ENCODE results near the gene BRCA1. TPM values are rescaled to one million over a fixed set of nuclear protein-coding genes. Genes with fewer than 3 reads are reported as not detected.

The BRCA1 gene
- total and polyA plus RNA-seq, 2 donors (not counting 1 experiment from before 2014, with no cell fraction given) = 2.4 to 7.2 TPM

DNA sequence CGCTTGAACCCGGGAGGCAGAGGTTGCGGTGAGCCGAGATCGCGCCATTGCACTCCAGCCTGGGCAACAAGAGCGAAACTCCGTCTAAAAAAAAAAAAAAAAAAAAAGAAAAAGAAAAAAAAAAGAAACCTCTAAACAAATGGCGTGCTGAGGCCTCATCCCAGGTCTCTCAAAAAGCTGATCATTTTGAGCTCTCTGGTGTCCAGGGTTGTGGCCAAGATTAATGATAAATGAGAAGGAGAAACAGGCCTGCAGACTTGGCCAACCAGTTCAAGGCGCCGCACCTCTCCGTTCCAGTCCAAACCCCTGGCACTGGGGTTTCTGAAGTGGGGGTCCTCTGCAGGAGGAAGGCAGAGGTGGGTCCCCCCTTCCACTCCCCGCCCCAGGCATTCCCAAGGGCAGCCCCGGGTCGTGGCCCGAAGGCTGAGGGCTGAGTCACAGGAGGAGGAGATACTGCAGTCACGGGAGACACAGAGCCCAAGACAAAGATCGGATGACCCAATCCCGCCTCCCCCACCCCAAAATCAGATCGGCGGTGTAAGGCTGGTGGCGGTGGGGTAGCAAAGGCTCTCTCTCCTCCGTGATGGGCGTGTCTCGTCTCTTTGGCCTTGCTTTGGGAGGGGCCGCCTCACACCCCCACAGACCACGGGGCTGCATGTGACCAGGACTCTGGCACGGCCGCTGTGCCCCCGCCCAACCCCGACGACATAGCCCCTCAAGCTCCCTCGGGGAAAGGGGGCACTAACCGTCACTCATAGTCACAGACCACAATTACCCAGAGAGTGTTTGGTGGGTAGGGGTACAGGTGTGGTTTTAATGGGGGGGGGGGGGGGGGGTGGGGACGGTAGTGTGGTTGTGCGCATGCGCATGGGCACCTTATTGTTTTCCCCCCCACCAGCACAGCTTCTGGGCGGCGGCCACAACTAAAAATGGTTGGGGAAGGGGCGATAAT lies 104.1 kb downstream of the BRCA1 start:
- Mint-ChIP-seq H3K4me3 (peak overlapping the region; percentile 97), H3K27me3 (no peaks in the 10 kb centered on the region), H3K4me1 (peaks cover 35% of the 10 kb centered on the region), H3K27ac (peak overlapping the region; percentile 91), H3K9me3 (ENCODE audit: insufficient read depth) (no peaks in the 10 kb centered on the region)
- H3K27me3 ChIP-seq (replicated peaks in 1 of 4; ENCODE audit: control extremely low read depth in 1 of 4, control insufficient read depth in 3 of 4, insufficient read depth in 4 of 4, low read length in 3 of 4) = no peaks in the 10 kb centered on the region
- H3K4me2 ChIP-seq (replicated peaks; ENCODE audit: low read depth, low read length, poor library complexity, severe bottlenecking) = peak overlapping the region; percentile 97
- no peaks in the 10 kb centered on the region for H3K79me2 ChIP-seq (ENCODE audit: control insufficient read depth, insufficient read depth, low read length)
- 23% methylated on average over 12 of the region's 40 CpGs for WGBS (ENCODE audit: insufficient coverage)
- peak; percentile 77 for DNase-seq
- H4K20me1 ChIP-seq (ENCODE audit: control insufficient read depth, insufficient read depth, low read length, poor library complexity, severe bottlenecking) = no peaks in the 10 kb centered on the region
- POLR2A ChIA-PET = interaction anchor here (0.6 to 2.4 kb wide), 6 partner anchors 23 to 524 kb away, joined by 3 to 15 read pairs (median 5); partner anchors contain the start of genes RPL27 and TMEM106A
- peak overlapping the region in 1 of 2 donors; percentile 29 for H3K27ac ChIP-seq (ENCODE audit: low read length in 2 of 2)
- H3K9ac ChIP-seq (ENCODE audit: low read length) = peak overlapping the region; percentile 94
- H3K9me3 ChIP-seq (ENCODE audit: control extremely low read depth in 1 of 3, control insufficient read depth in 2 of 3, insufficient read depth in 1 of 3, low read length in 2 of 3) = no peaks in the 10 kb centered on the region
- H3K36me3 ChIP-seq (replicated peaks in 1 of 2; ENCODE audit: control extremely low read depth in 1 of 2, control insufficient read depth in 1 of 2, extremely low read depth in 1 of 2, insufficient read depth in 2 of 2, low read length in 1 of 2) = no peaks in the 10 kb centered on the region
- TF ChIP-seq, protein P1, sequence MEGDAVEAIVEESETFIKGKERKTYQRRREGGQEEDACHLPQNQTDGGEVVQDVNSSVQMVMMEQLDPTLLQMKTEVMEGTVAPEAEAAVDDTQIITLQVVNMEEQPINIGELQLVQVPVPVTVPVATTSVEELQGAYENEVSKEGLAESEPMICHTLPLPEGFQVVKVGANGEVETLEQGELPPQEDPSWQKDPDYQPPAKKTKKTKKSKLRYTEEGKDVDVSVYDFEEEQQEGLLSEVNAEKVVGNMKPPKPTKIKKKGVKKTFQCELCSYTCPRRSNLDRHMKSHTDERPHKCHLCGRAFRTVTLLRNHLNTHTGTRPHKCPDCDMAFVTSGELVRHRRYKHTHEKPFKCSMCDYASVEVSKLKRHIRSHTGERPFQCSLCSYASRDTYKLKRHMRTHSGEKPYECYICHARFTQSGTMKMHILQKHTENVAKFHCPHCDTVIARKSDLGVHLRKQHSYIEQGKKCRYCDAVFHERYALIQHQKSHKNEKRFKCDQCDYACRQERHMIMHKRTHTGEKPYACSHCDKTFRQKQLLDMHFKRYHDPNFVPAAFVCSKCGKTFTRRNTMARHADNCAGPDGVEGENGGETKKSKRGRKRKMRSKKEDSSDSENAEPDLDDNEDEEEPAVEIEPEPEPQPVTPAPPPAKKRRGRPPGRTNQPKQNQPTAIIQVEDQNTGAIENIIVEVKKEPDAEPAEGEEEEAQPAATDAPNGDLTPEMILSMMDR (IDR thresholded peaks at IDR 0.05) = no peak
- no peak for TF ChIP-seq EZH2 (IDR thresholded peaks at IDR 0.05; ENCODE audit: borderline replicate concordance, insufficient read depth, low read depth, low read length, poor library complexity, severe bottlenecking)
- H3K4me1 ChIP-seq (ENCODE audit: control insufficient read depth in 2 of 2, insufficient read depth in 2 of 2, low read length in 2 of 2) = peaks cover 9 to 31% of the 10 kb centered on the region in 2 donors
- peak overlapping the region; percentile 98 for H2AFZ ChIP-seq (ENCODE audit: insufficient read depth, low read depth, low read length, poor library complexity, severe bottlenecking)
- peak overlapping the region; percentile 22 to 91 (median 81) for H3K4me3 ChIP-seq (ENCODE audit: control extremely low read depth in 1 of 5, extremely low read depth in 1 of 5, insufficient read depth in 1 of 5, low read depth in 2 of 5, low read length in 4 of 5)
- CTCF ChIA-PET = interaction anchor here (1.0 to 1.5 kb wide), 4 partner anchors 15 to 318 kb away, joined by 3 to 5 read pairs (median 4); partner anchors contain the start of genes IFI35 and RPL27
- intact Hi-C loops (cut with micrococcal nuclease) = no loop called here
- peak; percentile 5 for ATAC-seq (ENCODE audit: low read depth)
